ENCODE results near the gene LYL1.
A peak's percentile ranks its signal among the peaks of the same experiment; 100 is the strongest.

Gene LYL1

DNA sequence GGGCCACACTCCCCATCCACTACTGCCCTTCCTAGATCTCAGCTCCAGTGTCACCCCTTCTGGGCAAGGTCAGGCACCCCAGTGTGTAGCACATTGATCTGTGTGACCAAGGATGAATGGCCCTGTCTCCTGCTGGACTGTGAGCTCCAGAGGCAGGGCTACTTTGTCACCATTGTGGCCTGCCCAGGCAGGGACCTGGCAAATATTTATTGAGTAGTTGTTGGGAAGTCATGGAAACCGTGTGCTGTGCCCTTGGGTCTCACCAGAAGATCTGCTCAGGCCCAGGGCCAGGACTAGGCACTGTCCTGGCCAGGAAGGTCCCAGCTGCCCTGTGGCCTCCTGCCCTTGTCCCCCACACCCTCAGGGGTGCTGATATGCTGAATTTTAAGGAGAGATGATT lies 25.9 kb upstream of the LYL1 start:
- no peak for DNase-seq

GRCh38 chr19:13127811-13128575 lies 25.3 kb upstream of the LYL1 start:
- DNase-seq: no peak

- DNase-seq: no peak
These were observed 24.4 kb upstream of the LYL1 start for GRCh38 chr19:13127051-13127450.

DNA sequence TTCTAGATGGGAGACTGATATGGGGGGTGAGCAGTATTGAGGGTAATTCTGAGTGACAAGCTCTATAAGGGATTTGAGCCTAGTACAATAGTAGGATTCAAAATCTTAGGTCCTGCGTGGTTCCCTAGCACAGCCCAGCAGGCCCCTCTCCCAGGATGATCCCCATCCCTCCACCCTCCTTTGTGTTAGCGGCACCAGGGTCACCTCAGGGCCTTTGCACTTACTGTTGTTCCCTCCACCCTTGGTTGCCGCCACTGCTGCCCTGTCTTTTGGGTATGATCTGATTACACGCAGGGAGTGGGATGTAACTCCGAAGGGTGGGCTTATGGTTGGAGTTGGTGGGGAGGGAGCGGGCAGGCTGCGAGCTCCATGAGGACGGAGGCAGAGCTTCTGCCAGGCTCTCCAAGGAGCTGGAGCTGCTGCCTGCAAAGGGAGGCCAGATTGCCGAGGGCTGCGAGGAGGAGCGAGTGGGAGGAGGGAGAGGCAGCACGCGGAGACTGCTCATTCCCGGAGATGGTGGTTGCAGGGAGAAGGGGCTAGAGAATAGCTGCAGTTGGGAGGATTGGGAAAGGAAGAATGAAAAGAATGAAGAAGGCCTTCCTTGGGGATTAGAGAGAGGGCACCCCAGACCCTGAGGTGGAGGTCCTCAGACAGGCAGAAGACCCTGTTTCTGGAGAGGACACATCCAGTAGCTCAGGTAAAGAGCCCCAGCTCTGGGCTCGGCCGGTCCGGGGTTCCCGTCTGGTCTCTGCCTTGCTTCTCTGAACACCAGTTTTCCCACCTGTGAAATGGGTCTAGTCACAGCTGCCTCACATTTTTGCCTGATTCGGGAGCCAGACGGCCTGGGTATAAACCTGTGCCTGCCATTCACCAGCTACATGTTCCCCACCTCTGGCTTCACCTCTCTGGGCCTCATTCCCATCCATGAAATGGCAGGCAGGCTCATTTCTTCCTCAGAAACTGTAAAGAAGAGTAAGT lies 20.6 kb upstream of the LYL1 start:
- no peak for DNase-seq

DNA sequence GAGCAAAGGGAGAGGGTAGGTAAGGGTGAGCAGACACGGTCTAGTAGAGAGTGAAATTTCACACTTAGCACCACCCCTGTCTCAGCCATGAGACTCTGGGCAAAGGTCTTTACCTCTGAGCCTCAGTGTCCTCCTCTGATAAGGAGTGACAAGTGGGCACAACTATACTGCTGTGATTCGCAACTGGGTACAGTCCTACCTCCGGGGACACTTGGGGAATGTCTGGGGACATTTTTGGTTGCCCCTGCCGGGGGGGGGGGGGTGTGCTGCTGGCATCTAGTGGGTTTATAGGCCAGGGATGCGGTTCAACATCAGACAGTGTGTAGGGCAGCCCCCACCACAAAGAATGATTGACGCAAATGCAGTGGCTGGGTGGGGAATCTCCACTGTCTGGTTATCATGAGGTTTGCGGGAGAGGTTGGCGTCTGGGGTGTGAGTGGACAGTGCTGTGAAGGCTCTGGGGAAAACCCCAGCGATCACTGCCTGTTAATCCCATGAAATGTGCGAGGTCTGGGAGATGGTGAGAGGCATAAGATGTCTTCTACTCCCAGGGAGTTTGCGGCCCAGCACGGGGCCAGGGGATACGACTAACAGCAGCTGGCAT lies 19.7 kb upstream of the LYL1 start:
- DNase-seq: no peak

DNA sequence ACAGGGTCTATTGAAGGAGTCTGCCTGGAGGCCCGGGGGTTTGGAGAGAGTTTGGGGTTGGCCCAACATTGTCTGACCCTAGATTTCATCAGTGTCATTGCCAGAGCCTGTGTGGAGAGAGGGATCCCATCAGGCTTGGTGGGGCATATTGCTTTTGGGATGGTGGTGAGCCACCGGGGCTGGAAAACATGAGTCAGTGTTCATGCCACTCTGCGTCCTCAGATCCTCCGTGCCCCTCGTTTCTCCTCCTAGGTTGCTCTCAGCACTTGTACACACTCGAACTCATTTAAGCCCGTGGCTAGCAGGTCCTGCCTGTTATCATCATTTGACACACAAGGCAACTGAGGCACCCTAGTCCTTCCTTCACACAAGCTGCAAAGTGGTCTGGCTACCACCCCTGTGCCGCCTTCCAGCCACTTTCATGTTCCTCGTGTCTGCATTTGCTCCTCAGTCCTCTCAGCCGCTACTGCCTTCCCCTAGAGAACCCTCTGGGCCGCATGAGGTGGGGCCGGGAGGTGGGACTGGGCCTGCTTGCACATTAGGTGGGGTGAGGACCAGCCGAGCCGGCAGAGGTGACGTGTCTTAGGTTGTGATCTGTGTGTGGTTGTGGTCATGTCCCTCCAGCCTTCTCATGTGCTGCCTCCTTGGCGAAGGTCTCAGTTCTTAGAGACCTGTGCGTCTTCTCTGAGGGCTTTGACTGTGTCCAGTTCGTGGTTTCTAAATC lies 19.1 kb upstream of the LYL1 start:
- no peak for DNase-seq

DNA sequence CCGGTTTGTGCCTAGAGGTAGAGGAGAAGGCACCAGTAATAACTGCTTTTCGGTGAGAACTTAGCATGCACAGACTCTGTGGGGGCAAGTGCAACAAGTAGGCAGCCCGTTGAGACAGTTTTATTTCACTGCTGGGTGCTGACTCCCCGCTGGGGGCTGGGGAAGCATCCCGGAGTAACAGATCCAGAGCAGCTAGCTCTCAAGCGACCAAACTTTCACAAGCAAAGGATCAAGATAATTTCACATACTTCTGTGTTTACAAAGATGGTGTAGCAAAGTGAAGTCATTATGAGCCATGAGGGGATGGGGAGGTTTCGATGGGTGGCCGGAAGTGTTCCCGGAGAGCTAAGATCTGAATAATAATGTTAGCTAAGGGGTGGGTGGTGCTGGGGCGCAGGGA lies 18.2 kb upstream of the LYL1 start:
- no peak for DNase-seq

GRCh38 chr19:13120031-13120430 lies 17.4 kb upstream of the LYL1 start:
- DNase-seq: no peak

- no peak for DNase-seq
These were observed 17.0 kb upstream of the LYL1 start for GRCh38 chr19:13119627-13120026.

DNA sequence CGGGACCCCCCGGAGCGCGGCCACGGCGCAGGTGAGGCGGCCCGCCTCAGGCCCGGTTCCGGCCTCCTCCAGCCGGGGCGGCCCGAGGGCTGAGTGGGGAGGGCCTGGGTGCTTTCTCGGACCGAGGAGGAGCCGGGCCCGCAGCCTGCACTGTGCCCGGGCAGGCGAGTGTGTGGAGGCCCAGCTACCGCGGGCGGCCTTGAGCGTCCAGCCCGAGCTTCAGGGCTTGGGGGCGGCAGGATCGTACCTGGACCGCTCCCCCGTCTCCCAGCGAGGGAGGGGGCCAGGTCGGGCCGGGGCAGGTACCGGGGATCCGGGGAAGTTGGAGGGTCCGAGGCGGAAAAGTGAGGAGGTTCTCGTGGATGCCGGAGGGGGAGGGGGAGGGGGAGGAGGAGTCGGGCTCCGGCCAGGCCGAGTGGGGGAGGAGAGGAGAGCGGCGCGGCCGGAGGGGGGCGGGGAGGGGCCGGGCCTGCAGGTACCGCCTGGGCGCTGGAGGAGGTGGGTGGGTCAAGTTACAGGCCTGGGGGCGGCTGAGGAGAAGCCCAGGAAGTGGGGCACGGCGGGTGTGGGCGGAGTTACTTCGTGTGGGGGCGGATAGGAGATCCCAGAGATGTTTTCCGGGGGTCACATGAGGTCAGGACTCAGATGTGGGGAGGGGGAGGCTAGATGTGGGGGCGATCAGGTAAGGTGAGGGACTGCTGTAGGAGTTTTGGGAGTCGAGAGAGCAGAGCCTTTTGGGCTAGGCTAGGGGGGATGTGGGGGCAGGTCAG lies 16.0 kb upstream of the LYL1 start:
- DNase-seq: peak; percentile 19

- peak; percentile 71 for DNase-seq
These were observed 15.2 kb upstream of the LYL1 start, which contains the start of gene NACC1 for GRCh38 chr19:13117772-13118423. TSS of gene NACC1 (plus strand) at chr19:13118264. CDS start at chr19:13135208, 16,944 bp downstream.

DNA sequence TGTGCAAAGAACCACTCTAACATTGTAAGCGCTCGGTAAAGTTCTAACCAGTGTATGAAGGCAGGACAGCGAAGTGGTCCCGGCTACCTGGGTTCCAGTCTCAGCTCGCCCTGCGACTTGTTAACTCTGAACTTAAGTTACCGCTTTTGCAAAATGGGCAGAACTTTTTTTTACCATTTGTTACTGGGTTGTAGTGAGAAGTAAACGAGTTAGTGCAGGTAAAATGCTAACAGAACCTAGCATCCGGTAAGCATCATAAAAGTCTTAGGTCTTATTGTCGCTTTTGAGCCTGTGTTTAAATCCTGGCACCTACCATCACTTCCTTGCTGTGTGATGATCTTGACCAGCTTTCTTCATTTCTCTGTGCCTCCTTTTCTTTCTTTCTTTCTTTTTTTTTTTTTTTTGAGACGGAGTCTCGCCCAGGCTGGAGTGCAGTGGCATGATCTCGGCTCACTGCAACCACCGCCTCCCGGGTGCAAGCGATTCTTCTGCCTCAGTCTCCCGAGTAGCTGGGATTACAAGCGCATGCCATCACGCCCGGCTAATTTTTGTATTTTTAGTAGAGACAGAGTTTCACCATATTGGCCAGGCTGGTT lies 14.6 kb upstream of the LYL1 start:
- DNase-seq: no peak

DNA sequence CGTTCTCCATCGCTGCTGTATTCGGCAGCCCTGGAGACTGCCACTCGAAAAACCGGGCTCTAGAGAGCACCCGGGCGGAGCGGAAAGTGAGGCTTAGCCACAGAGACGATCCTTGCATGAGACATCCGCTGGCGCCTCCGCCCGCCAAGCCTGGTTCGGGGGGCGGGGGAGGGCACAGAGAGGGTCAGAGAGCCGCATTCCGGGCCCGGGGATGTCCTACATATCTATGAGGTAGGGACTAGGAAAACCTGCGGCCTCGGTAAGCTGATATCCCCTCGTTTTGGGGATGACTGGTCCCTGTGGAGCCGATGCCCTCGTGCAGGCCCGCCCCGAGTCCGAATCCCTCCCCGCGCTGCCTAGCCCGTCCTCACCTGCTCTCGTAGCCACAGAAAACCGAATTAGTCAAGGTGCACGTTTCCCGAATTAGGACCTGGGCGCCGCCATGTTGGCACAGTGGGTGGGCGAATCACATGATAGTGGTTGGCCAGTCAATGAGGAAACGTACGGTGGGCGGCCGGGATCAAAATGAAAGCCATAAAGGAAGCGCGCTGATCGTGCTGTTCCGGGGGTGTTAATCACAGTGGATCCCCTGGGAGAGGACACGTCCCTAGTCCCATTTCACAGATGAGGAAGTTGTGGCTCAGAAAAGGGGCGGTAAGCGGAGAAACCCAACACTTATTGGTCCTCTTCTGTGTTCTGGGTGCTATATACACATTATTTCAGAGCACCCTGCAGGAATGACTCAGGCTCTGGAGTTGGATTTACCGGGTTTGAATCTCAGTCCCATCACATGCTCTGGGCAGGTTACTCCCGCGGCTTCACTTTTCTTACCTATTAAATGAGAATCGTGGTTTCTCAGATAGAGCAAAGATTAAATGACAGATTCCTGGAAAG lies 13.9 kb upstream of the LYL1 start, which contains the start of gene TRMT1:
Gene TRMT1, minus strand, starts transcription at position 459 of the 894 bp plus-strand sequence. Its CDS starts 341 bp downstream, at position 118.
- DNase-seq: peak; percentile 84

DNA sequence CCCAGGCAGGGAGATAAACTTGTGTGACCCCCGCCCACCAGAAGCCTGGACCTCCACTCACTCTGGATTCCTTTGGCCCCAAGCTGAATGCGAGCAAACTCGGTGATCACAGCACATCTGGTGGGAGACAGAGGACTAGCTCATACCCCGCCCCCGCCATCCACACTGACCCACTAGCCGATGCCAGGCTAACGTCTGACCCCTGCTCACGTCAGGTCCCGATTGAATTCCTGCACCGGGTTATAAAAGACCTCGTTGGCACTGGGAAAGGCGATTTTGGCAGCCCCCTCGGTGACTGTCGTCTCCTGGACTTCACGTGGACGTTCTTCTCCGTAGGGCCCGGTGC lies 13.3 kb upstream of the LYL1 start:
- no peak for DNase-seq

DNA sequence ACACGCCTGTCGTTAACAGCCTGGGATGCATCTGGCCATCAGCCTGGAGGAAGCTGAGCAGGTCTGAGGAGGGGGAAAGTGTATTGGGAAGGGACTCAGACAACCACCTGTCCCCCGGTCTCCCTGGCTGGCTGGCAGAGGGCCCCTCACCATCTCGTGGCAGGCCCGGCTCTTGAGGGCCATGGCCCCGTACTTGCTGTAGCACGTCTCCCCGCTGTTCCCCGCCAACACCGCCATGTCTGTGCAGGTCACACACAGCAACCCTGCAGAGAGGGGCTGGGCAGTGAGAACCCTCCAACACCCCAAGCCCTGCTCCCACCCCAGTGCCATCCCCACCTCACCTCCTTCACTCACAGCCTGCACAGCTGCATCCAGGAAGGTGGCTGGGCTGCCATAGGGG lies 9.9 kb upstream of the LYL1 start:
- no peak for DNase-seq

GRCh38 chr19:13110099-13110610 lies 7.5 kb upstream of the LYL1 start:
- DNase-seq: no peak

DNA sequence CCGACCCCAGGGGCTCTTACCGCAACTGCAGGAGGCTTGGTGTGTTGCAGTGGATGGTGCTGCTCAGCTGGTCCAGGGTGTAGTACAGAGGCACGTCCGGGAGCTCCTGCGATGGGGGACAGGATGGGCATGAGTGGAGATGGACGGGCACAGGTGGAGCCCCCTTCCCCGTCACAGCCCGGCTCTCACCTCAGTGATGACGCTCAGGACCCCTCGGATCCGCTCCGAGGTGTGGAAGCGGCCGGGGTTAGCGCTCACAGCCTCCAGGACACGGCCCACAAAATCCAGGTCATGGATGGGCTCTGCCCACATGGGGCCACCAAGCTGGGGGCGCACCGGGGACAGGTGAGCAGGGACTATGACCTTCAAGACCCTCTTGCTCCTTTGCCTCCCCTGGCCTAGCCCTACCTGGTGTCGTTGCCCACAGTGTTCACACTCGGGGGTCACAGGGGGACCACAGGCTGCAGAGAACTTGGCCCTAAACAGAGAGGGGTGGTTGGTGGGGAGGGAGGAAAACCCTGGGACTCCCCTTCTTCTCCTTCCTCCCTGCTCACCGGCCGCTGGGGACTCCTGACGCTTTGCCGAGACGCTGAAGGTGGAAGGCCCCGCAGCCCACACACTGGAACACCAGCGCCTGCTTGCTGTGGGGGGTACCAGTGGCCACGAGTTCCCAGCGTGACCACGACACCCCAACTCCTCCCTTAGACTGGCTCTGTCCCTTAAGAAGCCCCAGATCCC lies 6.9 kb upstream of the LYL1 start:
- no peak for DNase-seq

GRCh38 chr19:13104848-13105711 lies 2.4 kb upstream of the LYL1 start:
- no peak for DNase-seq
